ENCODE measurements around the gene C1orf122.

GRCh38 chr1:37824001-37824400 lies 16.4 kb downstream of the C1orf122 start:
- TF ChIP-seq, protein P1, sequence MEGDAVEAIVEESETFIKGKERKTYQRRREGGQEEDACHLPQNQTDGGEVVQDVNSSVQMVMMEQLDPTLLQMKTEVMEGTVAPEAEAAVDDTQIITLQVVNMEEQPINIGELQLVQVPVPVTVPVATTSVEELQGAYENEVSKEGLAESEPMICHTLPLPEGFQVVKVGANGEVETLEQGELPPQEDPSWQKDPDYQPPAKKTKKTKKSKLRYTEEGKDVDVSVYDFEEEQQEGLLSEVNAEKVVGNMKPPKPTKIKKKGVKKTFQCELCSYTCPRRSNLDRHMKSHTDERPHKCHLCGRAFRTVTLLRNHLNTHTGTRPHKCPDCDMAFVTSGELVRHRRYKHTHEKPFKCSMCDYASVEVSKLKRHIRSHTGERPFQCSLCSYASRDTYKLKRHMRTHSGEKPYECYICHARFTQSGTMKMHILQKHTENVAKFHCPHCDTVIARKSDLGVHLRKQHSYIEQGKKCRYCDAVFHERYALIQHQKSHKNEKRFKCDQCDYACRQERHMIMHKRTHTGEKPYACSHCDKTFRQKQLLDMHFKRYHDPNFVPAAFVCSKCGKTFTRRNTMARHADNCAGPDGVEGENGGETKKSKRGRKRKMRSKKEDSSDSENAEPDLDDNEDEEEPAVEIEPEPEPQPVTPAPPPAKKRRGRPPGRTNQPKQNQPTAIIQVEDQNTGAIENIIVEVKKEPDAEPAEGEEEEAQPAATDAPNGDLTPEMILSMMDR (IDR thresholded peaks at IDR 0.05): no peak
- TF ChIP-seq POLR2A (IDR thresholded peaks at IDR 0.05): no peak
